Measurements from ENCODE around the gene PTPRK. TPM values are rescaled to one million over a fixed set of nuclear protein-coding genes. Genes with fewer than 3 reads are reported as not detected.

PTPRK gene
- total RNA-seq, 1 experiment from 2014 or later: 5.5 TPM

GRCh38 chr6:128517124-128517523 lies 3.3 kb downstream of the PTPRK start:
- DNase-seq (ENCODE audit: extremely low read depth, low read depth): no peak

- no peak for DNase-seq (ENCODE audit: extremely low read depth, low read depth)
Measured at GRCh38 chr6:128516514-128516898, 3.9 kb downstream of the PTPRK start.

GRCh38 chr6:128515550-128516513 lies 4.6 kb downstream of the PTPRK start:
- no peak for DNase-seq (ENCODE audit: extremely low read depth, low read depth)

- DNase-seq (ENCODE audit: extremely low read depth, low read depth): no peak
Measured at GRCh38 chr6:128513878-128514277, 6.5 kb downstream of the PTPRK start.

GRCh38 chr6:128512296-128512695 lies 8.1 kb downstream of the PTPRK start:
- DNase-seq (ENCODE audit: extremely low read depth, low read depth): no peak

GRCh38 chr6:128511506-128511905 lies 8.9 kb downstream of the PTPRK start:
- no peak for DNase-seq (ENCODE audit: extremely low read depth, low read depth)

GRCh38 chr6:128509709-128510108 lies 10.7 kb downstream of the PTPRK start:
- no peak for DNase-seq (ENCODE audit: extremely low read depth, low read depth)

- DNase-seq (ENCODE audit: extremely low read depth, low read depth): peak; percentile 64
Measured at GRCh38 chr6:128508588-128509296, 11.7 kb downstream of the PTPRK start.

GRCh38 chr6:128507337-128508310 lies 12.8 kb downstream of the PTPRK start:
- no peak for DNase-seq (ENCODE audit: extremely low read depth, low read depth)

GRCh38 chr6:128505603-128506002 lies 14.8 kb downstream of the PTPRK start:
- no peak for DNase-seq (ENCODE audit: extremely low read depth, low read depth)

- DNase-seq (ENCODE audit: extremely low read depth, low read depth): no peak
Measured at GRCh38 chr6:128504003-128504654, 16.3 kb downstream of the PTPRK start.

GRCh38 chr6:128500749-128501600 lies 19.4 kb downstream of the PTPRK start:
- no peak for DNase-seq (ENCODE audit: extremely low read depth, low read depth)

GRCh38 chr6:128500014-128500413 lies 20.4 kb downstream of the PTPRK start:
- DNase-seq (ENCODE audit: extremely low read depth, low read depth): no peak

- no peak for DNase-seq (ENCODE audit: extremely low read depth, low read depth)
Measured at GRCh38 chr6:128499079-128499731, 21.2 kb downstream of the PTPRK start.

GRCh38 chr6:128498234-128498633 lies 22.2 kb downstream of the PTPRK start:
- no peak for DNase-seq (ENCODE audit: extremely low read depth, low read depth)

- DNase-seq (ENCODE audit: extremely low read depth, low read depth): no peak
Measured at GRCh38 chr6:128495536-128496333, 24.7 kb downstream of the PTPRK start.

GRCh38 chr6:128494440-128494839 lies 26.0 kb downstream of the PTPRK start:
- DNase-seq (ENCODE audit: extremely low read depth, low read depth): no peak

GRCh38 chr6:128493877-128494276 lies 26.5 kb downstream of the PTPRK start:
- DNase-seq (ENCODE audit: extremely low read depth, low read depth): no peak

Measured in NCI-H460 (cell line).